Measurements from ENCODE around the gene GRAMD4.

GRAMD4 gene

GRCh38 chr22:46707827-46708570 lies 87.8 kb downstream of the GRAMD4 start:
- DNase-seq (ENCODE audit: low read depth): no peak
- H3K4me3 ChIP-seq (ENCODE audit: low read length): no peak overlapping the region
- no peak for TF ChIP-seq CTCF (conservative IDR thresholded peaks at IDR 0.05; ENCODE audit: low read depth, low read length)

- H3K4me3 ChIP-seq (ENCODE audit: low read length): no peak overlapping the region
- no peak for DNase-seq (ENCODE audit: low read depth)
- no peak for TF ChIP-seq CTCF (conservative IDR thresholded peaks at IDR 0.05; ENCODE audit: low read depth, low read length)
Observed at GRCh38 chr22:46708766-46709330, 88.7 kb downstream of the GRAMD4 start.

- TF ChIP-seq CTCF (conservative IDR thresholded peaks at IDR 0.05; ENCODE audit: low read depth, low read length): no peak
- no peak for DNase-seq (ENCODE audit: low read depth)
- no peak overlapping the region for H3K4me3 ChIP-seq (ENCODE audit: low read length)
Observed at GRCh38 chr22:46710806-46711205, 90.6 kb downstream of the GRAMD4 start.

- H3K4me3 ChIP-seq (ENCODE audit: low read length): no peak overlapping the region
- DNase-seq (ENCODE audit: low read depth): no peak
- TF ChIP-seq CTCF (conservative IDR thresholded peaks at IDR 0.05; ENCODE audit: low read depth, low read length): no peak
Observed at GRCh38 chr22:46712288-46712687, 92.1 kb downstream of the GRAMD4 start.

- no peak overlapping the region for H3K4me3 ChIP-seq (ENCODE audit: low read length)
- no peak for DNase-seq (ENCODE audit: low read depth)
- TF ChIP-seq CTCF (conservative IDR thresholded peaks at IDR 0.05; ENCODE audit: low read depth, low read length): no peak
Observed at GRCh38 chr22:46714550-46714949, 94.4 kb downstream of the GRAMD4 start.

- TF ChIP-seq CTCF (conservative IDR thresholded peaks at IDR 0.05; ENCODE audit: low read depth, low read length): no peak
- H3K4me3 ChIP-seq (ENCODE audit: low read length): no peak overlapping the region
Observed at GRCh38 chr22:46719921-46720320, 99.7 kb downstream of the GRAMD4 start.

GRCh38 chr22:46721501-46722085 lies 101.4 kb downstream of the GRAMD4 start:
- DNase-seq (ENCODE audit: low read depth): no peak
- TF ChIP-seq CTCF (conservative IDR thresholded peaks at IDR 0.05; ENCODE audit: low read depth, low read length): no peak
- no peak overlapping the region for H3K4me3 ChIP-seq (ENCODE audit: low read length)

More at GRCh38 chr22:46719921-46720320, 99.7 kb downstream of the GRAMD4 start:
- DNase-seq (ENCODE audit: low read depth): no peak

Measured in retinal pigment epithelial cell (primary cell).